IMR-90 (cell line): ENCODE data around the gene VPS33B.

Source experiments
- CEBPB ChIP-seq: IDR thresholded peaks from 2 replicates; pipeline ENCODE4 v1.6.1; 2012; ENCODE audit warnings: low read depth, low read length, improper control_type of control experiment
- CTCF ChIP-seq: conservative IDR thresholded peaks from 2 replicates; pipeline ENCODE4 v1.5.1; 2012; ENCODE audit warnings: mild to moderate bottlenecking, low read depth, low read length, improper control_type of control experiment
- MXI1 ChIP-seq: IDR thresholded peaks from 2 replicates; pipeline ENCODE4 v1.6.1; 2012; ENCODE audit warnings: low read depth, mild to moderate bottlenecking, low read length, moderate library complexity, borderline replicate concordance
- NFE2L2 ChIP-seq: fragments of 150-350 bp; IDR thresholded peaks from 2 replicates; pipeline ENCODE4 v1.6.1; 2016; ENCODE audit warnings: low read depth, mild to moderate bottlenecking, low read length
- POLR2A ChIP-seq: IDR thresholded peaks from 2 replicates; pipeline ENCODE4 v1.6.1; 2012; ENCODE audit warnings: mild to moderate bottlenecking, low read depth, low read length
- RAD21 ChIP-seq: IDR thresholded peaks from 2 replicates; pipeline ENCODE4 v1.6.1; 2012; ENCODE audit warnings: low read length, improper control_type of control experiment

- TF ChIP-seq RAD21 (no peak), POLR2A (peak; percentile 79), CTCF (no peak), NFE2L2 (no peak), CEBPB (no peak), MXI1 (peak; percentile 91)
These were observed 67.4 kb downstream of the VPS33B start, which contains the start of gene RCCD1 for GRCh38 chr15:90954712-90955623.
